Skin epidermis (tissue), 12 donors: ENCODE results near the gene SNX19.

ENCODE experiments used
- H3K27ac ChIP-seq, 21 experiments: fragments of 200-600 bp; sonication (generic) in 11 of 21; one replicate each; pipeline ENCODE4 v1.5.0; 2020; ENCODE audit warnings: mild to moderate bottlenecking in 3 of 21, inconsistent platforms in 2 of 21, moderate library complexity in 2 of 21
- H3K4me3 ChIP-seq, 7 experiments: fragments of 200-600 bp; sonication (generic) in 2 of 7; one replicate each; pipeline ENCODE4 v1.5.0; 2020; ENCODE audit warnings: inconsistent platforms in 2 of 7, mild to moderate bottlenecking in 2 of 7, moderate library complexity in 1 of 7

The SNX19 gene

DNA sequence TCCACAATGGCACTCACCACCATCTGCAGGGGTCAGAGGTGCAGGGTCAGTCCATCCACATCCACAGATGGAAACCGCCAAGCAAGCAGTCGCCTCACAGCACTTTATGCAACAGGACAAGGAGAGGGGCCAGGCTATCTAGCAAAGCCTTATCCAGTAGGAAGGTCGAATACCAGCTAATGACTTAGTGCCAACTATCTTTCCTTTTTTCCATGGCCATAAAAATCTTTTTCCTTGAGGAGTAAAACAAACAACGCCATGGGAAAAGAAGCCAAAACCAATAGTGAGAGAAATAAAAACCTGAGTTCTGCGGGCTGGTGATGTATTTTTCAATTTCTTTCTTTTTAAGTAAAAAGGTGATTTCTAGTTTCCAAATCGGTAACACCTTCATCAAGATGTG lies 8.2 kb downstream of the SNX19 start:
- no peak overlapping the region for H3K27ac ChIP-seq
- no peak overlapping the region for H3K4me3 ChIP-seq

DNA sequence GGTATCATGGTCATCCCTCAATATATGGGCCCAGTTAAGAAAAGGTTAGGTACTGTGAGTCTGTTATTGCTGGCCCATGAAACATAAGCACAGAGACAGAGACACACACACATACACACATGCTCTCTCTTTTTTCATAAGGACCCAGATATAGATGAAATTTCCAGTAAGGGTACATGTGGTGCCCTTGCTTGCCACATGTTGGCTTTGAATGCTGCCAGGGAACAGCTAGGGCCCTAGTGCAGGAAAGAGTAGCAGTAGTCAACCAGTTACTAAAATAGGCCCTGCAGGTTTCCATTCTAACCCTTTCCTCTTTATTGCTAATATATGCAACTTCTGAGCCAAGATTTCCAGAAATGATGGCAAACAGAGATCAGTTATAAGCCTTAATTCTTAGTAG lies 9.1 kb downstream of the SNX19 start:
- Histone ChIP-seq H3K4me3 (no peak overlapping the region), H3K27ac (no peak overlapping the region)

DNA sequence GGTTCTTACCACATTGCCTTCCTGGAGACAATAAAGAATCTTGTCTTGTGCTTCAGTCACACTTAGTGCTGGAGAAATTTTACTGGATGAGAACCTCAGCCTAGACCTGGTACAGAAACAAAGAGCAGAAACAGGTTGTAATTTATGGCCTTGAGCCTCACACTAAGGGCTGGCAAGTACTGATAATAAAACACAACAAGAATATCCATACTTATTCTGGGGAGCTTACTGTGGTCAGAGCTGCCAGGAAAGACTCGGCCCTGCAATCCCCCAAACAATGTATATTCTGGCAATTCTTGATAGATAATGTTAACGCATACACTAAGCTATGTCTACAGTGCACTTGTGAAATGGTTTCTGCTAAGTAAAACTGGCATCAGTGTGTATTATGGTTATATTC lies 9.7 kb downstream of the SNX19 start:
- H3K27ac ChIP-seq = no peak overlapping the region
- H3K4me3 ChIP-seq = no peak overlapping the region

DNA sequence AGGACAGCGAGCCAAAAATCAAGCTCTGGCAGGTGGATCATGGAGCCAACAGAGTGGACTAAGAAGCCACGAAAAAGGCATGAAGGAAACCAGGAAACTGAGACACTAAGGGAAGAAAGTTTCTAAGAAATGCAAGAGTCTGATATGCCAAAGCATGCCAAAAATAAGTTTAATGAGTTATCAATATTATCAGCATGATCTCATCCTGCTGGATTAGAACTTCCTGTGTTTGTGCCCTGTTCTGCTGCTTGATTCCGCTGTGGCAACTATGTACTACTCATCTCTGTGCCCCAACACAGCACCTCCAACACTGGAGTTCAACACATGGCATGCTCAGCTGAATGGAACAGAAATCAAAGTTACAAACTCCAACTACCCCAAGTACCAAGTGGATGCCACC lies 10.8 kb downstream of the SNX19 start:
- H3K4me3 ChIP-seq = no peak overlapping the region
- H3K27ac ChIP-seq = no peak overlapping the region

DNA sequence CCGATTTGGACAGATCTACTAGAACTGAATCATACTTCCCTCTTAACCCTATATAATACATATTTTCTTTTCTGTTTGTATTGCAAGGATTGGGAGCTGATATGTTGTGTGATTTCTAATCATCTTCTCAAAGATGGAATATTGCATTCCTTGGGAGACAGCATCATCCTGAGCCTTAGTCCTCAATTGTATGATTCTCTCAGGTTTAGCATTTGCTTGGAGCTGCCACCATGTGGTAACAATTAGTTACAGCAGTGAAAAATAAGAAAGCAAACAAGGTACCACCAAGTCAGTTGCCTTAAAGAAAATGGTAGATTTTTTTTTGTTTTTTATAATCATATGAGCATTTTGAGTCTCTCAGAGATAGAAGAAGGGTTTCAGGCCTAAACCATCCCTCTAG lies 11.9 kb downstream of the SNX19 start:
- no peak overlapping the region for H3K27ac ChIP-seq
- H3K4me3 ChIP-seq = no peak overlapping the region

DNA sequence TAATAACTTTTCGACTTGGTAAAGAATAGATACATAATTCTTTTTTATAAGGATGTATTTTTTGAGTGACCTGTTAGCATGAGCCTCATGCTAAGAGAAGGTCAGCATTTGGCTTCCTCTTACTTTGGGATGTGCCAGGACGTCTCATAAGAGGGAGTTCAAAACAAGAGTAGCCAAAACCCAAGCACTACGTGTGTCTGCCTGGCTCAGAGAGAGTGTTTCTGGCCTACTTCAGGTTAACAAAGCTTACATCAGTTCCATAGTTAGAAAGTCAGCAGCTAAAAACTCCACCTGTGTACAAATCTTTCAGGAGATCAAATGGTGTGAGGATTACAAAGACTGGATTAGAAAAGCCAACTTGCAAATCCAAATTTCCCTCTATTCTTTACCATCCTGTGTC lies 13.9 kb downstream of the SNX19 start:
- Histone ChIP-seq H3K27ac (no peak overlapping the region), H3K4me3 (no peak overlapping the region)

DNA sequence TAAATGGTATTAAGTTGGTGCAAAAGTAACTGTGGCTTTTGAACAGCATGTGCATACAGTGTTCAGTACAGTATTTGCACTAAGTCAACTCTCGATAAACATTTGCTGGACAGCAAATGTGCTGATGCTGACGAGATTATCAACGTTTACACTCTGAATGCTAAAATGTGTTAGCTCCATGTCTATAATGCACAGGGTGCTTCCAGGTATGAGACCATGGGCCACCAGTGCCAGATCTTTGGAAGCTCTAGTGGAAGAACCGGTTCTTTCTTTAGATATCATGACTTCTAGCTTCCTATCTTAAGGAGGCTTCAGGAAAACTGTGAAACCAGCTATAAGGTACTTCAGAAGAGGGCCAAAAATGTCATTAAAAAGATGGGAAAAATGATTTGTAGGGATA lies 17.2 kb downstream of the SNX19 start:
- Histone ChIP-seq H3K27ac (peak overlapping the region in 1 of 21 experiments; percentile 21), H3K4me3 (no peak overlapping the region)

DNA sequence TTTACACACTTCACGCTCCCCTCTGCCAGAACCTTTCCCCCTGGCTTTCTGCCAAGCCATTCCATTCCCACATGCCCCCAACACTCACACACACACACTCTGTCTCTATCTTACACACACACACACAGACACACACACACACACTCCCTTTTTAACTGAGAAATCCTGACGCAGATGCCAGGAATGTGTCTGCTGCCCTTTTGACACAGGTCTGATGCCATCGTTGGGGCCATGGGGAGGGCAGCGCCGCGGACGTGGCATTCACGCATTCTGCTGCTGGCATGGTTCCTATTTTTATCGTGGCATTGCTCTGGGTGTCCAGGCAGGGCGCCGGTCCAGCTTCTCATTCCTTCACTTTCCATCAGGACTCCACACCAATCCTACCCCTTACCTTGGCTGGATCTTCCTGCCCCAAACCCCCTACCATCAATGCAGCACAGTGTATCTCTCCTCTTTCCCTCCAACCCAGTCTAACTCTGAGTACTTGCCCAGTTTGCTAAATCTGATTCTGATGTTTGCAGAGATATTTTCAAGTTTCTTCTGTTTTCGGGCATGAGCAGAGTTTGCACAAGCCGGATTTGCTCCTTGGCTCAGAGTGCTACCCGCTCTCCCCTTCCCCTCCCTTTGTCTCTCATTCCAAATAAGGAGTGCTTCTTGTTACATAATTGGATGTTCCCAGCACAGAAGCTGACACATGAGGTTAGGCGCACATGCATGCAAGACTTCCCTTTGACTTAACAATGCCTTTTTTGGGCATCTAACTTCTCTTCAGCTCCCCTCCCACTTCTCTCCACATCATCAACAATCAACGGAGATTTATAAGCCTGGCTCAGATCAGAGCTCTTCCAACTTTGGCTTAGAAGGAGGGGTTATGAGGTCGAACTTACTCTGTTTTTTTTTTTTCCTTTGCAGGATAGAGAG lies 18.8 kb downstream of the SNX19 start:
- Histone ChIP-seq H3K27ac (peak overlapping the region in 13 of 21 experiments; percentile 6 to 64 (median 52)), H3K4me3 (no peak overlapping the region)

DNA sequence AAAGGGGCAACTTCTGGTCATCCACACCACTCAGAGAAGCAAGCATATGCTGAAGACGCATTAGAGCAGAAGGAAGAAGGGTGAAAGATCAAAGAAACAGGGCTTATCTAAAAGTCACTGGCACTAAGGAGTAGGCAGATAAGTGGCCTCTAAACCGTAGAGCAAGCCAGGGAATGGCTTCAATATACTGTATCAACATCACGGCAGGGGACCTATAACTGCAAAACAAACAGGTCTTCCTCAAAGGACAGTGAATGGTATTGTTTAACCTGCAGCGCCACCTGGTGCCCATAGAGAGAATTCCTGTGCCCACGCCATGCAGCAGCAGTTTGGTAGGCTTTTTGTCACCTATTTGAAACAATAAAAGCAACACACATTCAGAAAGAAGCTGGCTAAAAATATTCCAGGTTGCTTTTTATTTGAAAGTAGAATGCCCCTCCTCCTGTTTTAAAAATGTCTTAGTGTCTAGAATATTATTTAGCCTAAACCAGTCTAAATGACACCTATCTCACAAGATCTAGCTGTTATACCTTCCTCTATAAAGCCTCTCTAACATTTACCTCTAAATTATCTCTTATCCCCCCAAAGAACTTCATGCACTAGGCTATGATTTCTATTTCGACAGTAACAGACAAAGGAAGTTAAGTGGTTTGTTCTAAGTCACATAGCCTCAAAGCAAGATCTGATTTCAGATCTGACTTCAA lies 21.8 kb downstream of the SNX19 start:
- no peak overlapping the region for H3K27ac ChIP-seq
- no peak overlapping the region for H3K4me3 ChIP-seq

DNA sequence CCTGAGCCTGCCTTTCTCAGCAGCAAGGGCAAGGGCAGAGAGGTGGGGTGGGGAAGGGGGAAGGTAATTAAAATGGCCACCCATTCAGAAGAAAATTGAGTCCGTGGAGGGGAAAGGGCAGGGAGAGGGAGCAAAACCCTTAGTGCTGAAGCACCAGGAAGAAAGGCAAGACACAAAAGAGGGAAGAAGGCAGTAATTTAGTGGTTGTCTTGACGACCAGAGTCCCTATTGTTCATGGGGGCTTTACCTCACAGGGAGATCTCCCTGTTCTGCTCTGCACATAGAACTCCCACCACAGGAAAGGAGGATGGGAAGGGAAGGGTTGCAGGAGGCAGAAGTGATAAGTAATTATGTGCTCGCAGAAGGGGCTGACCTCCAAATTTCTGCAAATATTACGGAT lies 23.4 kb downstream of the SNX19 start:
- Histone ChIP-seq H3K27ac (peak overlapping the region in 1 of 21 experiments; percentile 47), H3K4me3 (no peak overlapping the region)

DNA sequence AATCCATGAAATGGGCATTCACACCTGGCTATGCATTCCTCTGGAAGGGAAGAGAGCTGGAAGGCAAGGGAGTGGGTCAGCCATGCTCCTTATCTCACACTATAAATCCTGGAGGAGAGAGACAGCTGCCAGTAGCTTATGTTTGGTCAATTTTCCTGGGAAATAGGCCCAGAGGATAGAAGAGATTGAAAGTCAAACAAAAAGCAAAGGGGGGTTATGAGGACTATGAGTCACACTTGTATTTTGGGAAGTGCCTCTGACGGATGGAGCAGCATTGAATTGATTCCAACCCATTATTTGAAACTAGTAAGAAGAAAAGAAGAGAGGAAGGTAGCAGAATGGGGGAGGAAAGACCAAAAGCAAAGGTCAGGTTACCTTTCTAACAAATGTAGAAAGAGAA lies 25.0 kb downstream of the SNX19 start:
- Histone ChIP-seq H3K27ac (peak overlapping the region in 2 of 21 experiments; percentile 19 to 22), H3K4me3 (no peak overlapping the region)

DNA sequence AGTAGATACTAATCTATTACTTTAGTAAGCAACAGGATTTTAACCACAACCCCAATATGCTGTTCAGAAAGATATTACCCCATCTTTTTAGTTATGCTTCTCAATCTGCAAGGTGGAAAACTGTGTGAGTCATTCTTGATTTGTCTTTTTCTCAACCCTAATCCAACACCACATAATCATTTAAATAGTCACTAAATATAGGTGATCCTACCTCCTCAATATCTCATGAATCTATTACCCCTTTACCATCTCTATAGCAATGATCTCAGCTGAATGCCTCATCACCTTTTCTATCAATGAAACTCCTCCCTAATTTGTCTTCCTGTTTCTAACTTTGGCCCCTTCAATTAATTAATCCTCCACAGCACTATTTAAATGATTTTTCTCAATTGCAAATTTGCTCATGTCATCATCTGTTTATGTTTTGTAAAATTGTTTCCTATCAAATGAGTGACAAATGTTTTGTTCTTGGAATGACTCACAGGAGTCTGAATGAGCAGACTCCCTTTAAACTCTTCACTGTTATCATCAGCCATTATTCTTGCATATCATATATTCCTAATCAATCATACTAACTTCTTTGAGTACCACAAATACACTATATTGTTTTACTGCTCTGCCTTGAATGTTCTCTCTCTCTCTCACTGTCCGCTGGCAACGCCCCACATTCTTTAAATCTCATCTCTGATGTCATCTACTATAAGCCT lies 26.1 kb downstream of the SNX19 start:
- Histone ChIP-seq H3K27ac (no peak overlapping the region), H3K4me3 (no peak overlapping the region)

DNA sequence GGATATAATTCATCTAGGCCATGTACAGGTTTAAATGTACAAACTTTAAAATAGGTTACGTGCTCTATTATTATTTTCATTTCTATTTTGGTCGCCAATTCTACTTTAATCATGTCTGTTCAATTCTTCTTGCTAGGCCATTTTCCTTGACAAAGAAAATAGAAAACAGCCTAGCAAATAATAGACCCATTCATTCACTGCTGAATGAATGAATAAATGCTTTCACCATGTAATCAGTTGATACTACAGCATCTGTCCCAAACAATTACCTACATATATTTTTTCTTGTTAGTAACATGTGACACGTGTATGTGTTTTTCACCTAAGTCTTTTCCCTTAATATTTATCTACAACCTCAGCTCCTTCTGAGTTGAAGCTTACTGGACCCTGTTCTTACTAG lies 27.5 kb downstream of the SNX19 start:
- no peak overlapping the region for H3K4me3 ChIP-seq
- H3K27ac ChIP-seq = no peak overlapping the region

DNA sequence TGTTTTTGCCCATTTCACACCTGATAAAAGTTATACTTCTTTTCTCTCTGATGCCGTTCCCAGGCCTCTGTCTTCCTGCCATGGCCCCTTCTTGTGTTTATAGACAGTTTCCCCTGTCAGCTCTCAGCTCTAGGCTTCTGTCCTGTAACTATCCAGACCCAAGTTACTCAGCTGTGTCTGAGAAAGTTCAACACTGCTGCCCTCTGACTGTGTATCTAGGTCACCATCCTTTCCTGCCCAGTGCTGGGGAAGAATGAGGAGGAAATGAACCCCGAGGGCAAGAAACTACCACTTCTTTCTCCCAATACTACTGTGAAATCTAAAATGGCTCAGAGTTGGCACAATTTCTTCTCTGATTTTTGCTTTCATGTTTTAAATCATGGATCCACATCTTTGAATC lies 29.6 kb downstream of the SNX19 start:
- no peak overlapping the region for H3K4me3 ChIP-seq
- H3K27ac ChIP-seq = no peak overlapping the region

DNA sequence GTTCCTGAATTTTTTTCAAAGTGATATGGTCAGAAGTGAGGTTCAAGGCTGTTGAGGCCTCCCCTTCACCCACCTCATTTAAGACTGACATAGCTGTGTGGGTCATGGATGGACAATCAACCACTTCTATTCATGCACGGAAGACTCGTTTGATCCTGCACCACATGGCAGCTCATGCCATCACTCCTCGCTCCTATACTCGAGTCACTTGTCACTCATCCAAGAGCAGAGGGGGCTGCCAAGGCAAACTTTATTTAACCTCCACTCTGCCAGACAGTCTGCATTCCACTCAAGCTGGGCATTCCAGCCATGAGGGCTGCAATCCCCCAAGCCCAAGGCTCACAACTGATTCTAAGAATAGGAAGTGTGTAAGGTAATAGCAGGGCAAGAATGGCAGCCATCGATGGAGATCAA lies 34.1 kb downstream of the SNX19 start:
- Histone ChIP-seq H3K27ac (no peak overlapping the region), H3K4me3 (no peak overlapping the region)

DNA sequence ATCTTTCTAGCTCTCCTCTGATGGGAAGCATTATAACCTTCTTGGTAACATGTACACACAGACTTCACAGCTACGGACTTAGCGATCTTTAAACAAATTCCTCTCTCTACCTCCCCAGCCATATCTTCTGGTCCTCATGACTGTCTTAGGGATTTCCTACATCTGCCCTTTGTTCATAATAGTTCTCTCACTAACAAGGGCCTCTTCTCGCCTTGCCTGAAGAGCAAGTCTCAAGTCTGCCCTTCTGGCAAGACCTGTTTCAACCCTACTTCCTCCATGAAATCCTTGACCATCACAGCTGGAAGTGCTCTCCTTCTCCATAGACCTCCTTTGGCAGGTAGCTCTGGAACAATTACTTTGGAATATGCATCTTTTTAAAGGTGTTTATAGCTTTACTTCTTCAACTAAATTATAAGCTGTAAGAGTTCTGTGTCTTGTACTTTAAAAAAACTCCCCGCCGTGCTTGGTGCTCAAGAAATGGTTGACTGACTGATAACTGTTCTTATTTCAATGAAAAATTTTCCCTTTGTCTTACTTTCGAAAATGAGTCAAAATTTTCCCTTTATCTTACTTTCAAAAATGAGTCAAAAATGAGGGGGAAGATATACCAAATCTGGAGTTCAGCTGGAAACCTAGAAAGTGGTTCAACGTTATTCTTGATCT lies 34.7 kb downstream of the SNX19 start:
- Histone ChIP-seq H3K4me3 (no peak overlapping the region), H3K27ac (no peak overlapping the region)

DNA sequence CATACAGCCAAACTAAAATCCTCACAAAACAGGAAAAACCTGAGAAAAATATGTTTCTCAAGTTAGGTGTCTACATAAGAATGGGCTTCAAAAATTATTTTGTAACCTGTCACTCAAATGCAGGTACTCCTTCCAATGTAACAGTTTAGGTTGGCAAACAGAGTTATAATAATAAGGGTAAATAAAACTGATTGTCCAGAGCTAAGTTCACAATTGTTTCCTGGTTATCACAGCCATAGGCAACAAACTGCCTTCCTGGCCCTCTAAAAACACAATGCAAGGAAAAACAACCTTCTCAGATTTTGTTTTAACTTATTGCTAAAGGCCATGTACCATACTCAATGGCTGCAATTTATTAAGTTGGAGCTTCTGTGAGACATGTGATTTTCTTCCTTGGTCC lies 36.4 kb downstream of the SNX19 start:
- peak overlapping the region in 1 of 21 experiments; percentile 56 for H3K27ac ChIP-seq
- no peak overlapping the region for H3K4me3 ChIP-seq

DNA sequence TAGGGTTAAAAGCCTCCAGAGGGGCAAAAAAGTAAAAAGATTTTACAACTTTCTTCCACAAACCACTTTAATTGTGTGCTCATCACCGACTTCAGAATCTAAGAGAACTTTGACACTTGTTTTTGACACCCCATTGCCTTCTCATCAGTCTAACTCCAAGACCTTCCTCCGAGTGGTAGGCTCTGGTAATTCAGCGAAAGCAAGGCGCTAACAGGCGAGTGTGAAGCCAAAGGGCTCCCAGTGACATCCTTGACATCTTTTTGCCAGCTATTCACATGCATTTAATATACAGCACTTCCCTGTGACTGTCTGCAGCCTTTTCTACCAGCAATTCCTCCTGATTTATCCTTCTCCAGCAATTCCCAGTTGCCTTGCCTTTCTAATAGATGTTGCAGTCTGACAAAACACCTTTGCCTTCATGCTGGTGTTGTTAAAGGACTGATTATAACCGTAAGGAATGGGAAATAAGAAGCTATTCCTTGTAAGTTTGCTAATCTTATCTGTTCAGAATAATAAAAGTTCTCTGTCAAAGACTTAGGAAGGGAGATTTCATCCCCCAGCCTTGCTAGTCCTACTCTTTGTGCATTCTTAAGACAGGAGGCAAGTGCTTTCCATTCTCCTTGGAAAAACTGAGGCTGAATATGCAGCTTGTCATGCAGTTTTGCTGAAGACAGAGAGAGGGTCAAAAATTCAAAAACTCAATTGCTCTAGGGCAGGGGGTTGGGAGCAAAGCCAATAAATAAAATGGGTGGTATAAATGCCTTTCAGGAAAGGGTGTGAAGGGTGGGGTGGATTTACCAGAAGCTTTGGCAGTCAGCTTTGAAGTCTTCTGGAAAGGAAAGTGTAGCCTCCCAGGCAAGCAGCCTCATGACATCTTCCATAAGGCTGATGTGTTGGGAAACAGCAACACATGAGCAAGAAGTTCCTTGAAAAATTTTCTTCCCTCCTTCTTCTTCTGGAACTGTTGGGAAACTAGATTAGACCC lies 39.1 kb downstream of the SNX19 start:
- Histone ChIP-seq H3K27ac (peak overlapping the region in 12 of 21 experiments; percentile 10 to 82 (median 60)), H3K4me3 (no peak overlapping the region)

DNA sequence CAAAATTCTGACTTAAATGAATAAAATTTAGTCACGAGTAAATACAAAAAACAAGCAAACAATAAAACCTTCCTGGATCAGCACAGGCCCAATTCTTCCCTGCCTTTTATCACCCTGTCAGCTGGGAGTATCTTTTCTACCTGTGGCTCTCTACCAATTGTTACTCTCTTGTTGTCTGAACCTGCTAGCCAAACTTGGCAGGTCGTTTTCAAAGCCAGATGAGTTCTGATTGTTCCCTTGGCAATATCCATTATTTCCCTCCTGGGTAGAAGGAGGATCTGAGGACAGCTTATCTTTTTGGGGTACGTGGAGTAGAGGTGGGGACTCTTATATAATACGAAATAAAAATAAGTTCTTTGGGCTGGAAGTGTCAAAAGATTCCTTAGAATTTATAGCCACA lies 40.2 kb downstream of the SNX19 start:
- peak overlapping the region in 5 of 21 experiments; percentile 40 to 69 (median 64) for H3K27ac ChIP-seq
- no peak overlapping the region for H3K4me3 ChIP-seq
